B cell (primary cell): ENCODE measurements around the gene ZNF23. TPM values are rescaled to one million over a fixed set of nuclear protein-coding genes. Genes with fewer than 3 reads are reported as not detected.

Experiments
- ATAC-seq: fragments of 200-7000 bp; cut with Tn5 transposase; one replicate; pipeline ENCODE4 v1.10.0; 2021; ENCODE audit warnings: low read depth, mild to moderate bottlenecking, moderate number of reproducible peaks, moderate library complexity
- CTCF ChIA-PET: fragments of 350-600 bp; sonication (Branson Sonifier 250); formaldehyde crosslinking; loops from one replicate; lab custom pipeline; 2021; ENCODE audit warnings: antibody characterized with exemption, inconsistent platforms; lab: Charles Lee
- POLR2A ChIA-PET: fragments of 350-600 bp; sonication (Branson Sonifier 250); formaldehyde crosslinking; loops from one replicate; lab custom pipeline; 2021; ENCODE audit warnings: antibody characterized with exemption; lab: Charles Lee
- DNase-seq: peaks from one replicate; pipeline ENCODE4 v3.0.0; 2013
- H2AFZ ChIP-seq: 2 replicates; pipeline ENCODE4 v1.6.1; 2012; ENCODE audit warnings: mild to moderate bottlenecking, low read depth, low read length; ENCODE audit not compliant: insufficient read depth, poor library complexity, severe bottlenecking
- H3K27ac ChIP-seq, 2 donors: 1 replicate in 1 of 2; 2 replicates in 1 of 2; pipeline ENCODE4 v1.5.1; 2012 to 2013; ENCODE audit warnings: low read length in 2 of 2, mild to moderate bottlenecking in 2 of 2, moderate library complexity in 1 of 2
- H3K27me3 ChIP-seq, 4 experiments: fragments of 200-600 bp in 1 of 4; sonication (generic) in 1 of 4; replicated peaks in 1 of 4; 1 replicate in 2 of 4; 2 replicates in 2 of 4; pipeline versions ENCODE4 v1.6.1 to v1.7.0; 2013 to 2016; ENCODE audit warnings: low read length in 3 of 4, mild to moderate bottlenecking in 2 of 4, mixed read lengths in 1 of 4, moderate library complexity in 1 of 4; ENCODE audit not compliant: insufficient read depth in 4 of 4, control insufficient read depth in 3 of 4; ENCODE audit errors: control extremely low read depth in 1 of 4
- H3K36me3 ChIP-seq, 2 experiments: replicated peaks in 1 of 2; 1 replicate in 1 of 2; 2 replicates in 1 of 2; pipeline versions ENCODE4 v1.6.1 to v1.7.1; 2013; ENCODE audit warnings: low read length in 1 of 2; ENCODE audit not compliant: insufficient read depth in 2 of 2, control insufficient read depth in 1 of 2; ENCODE audit errors: control extremely low read depth in 1 of 2, extremely low read depth in 1 of 2
- H3K4me1 ChIP-seq, 2 donors: fragments of 200-600 bp in 1 of 2; sonication (generic) in 1 of 2; 1 replicate in 1 of 2; 2 replicates in 1 of 2; pipeline versions ENCODE4 v1.5.1 to v1.6.1; 2013 to 2017; ENCODE audit warnings: low read length in 2 of 2; ENCODE audit not compliant: control insufficient read depth in 2 of 2, insufficient read depth in 2 of 2
- H3K4me2 ChIP-seq: replicated peaks from 2 replicates; pipeline ENCODE3; 2012; ENCODE audit warnings: mild to moderate bottlenecking, low read depth, low read length; ENCODE audit not compliant: poor library complexity, severe bottlenecking
- H3K4me3 ChIP-seq, 5 experiments: fragments of 200-600 bp in 1 of 5; sonication (generic) in 1 of 5; 1 replicate in 3 of 5; 2 replicates in 2 of 5; pipeline versions ENCODE4 v1.5.1 to v1.7.0; 2011 to 2016; ENCODE audit warnings: low read length in 4 of 5, mild to moderate bottlenecking in 4 of 5, low read depth in 2 of 5, control low read depth in 1 of 5, moderate library complexity in 1 of 5; ENCODE audit not compliant: insufficient read depth in 1 of 5; ENCODE audit errors: control extremely low read depth in 1 of 5, extremely low read depth in 1 of 5
- H3K79me2 ChIP-seq: fragments of 200-600 bp; sonication (generic); one replicate; pipeline ENCODE4 v1.6.0; 2016; ENCODE audit warnings: low read length; ENCODE audit not compliant: control insufficient read depth, insufficient read depth
- H3K9ac ChIP-seq: fragments of 200-600 bp; sonication (generic); 2 replicates; pipeline ENCODE4 v1.6.1; 2017; ENCODE audit warnings: mild to moderate bottlenecking, low read length, moderate library complexity
- H3K9me3 ChIP-seq, 3 donors: one replicate each; pipeline versions ENCODE4 v1.6.1 to v1.7.1; 2013; ENCODE audit warnings: low read length in 2 of 3; ENCODE audit not compliant: control insufficient read depth in 2 of 3, insufficient read depth in 1 of 3; ENCODE audit errors: control extremely low read depth in 1 of 3
- H4K20me1 ChIP-seq: 2 replicates; pipeline ENCODE4 v1.6.0; 2012; ENCODE audit warnings: mild to moderate bottlenecking, low read length; ENCODE audit not compliant: insufficient read depth, control insufficient read depth, poor library complexity, severe bottlenecking
- H3K27ac Mint-ChIP-seq: one replicate; pipeline ENCODE4 v1.8.0; 2021; ENCODE audit warnings: mixed read lengths
- H3K27me3 Mint-ChIP-seq: one replicate; pipeline ENCODE4 v1.8.0; 2021; ENCODE audit warnings: mixed read lengths
- H3K4me1 Mint-ChIP-seq: one replicate; pipeline ENCODE4 v1.8.0; 2021; ENCODE audit warnings: mixed read lengths
- H3K4me3 Mint-ChIP-seq: one replicate; pipeline ENCODE4 v1.8.0; 2021; ENCODE audit warnings: mixed read lengths
- H3K9me3 Mint-ChIP-seq: one replicate; pipeline ENCODE4 v1.8.0; 2022; ENCODE audit warnings: mixed read lengths; ENCODE audit not compliant: insufficient read depth
- EZH2 ChIP-seq: IDR thresholded peaks from 2 replicates; pipeline ENCODE4 v1.6.1; 2012; ENCODE audit warnings: borderline replicate concordance, low read depth, mild to moderate bottlenecking, moderate library complexity, low read length; ENCODE audit not compliant: insufficient read depth, poor library complexity, severe bottlenecking
- WGBS: methylation state at CpG from one replicate; pipeline ENCODE4 v1.1.5; 2013; ENCODE audit warnings: missing lambda C conversion rate; ENCODE audit not compliant: insufficient coverage; 5-methylcytosine and 5-hydroxymethylcytosine counted together
- intact Hi-C: fragments of 100-400 bp; cut with micrococcal nuclease; formaldehyde crosslinking; loops from one replicate; pipeline ENCODE4 v1.10.0; 2022
- polyA plus RNA-seq: library from polyadenylated mRNA; depleted of rRNA; stranded (reverse); fragments of >200 nt; gene quantifications from 2 replicates; pipeline ENCODE4 v1.2.3, GENCODE V29; 2012
- total RNA-seq, 2 donors: library from RNA; stranded (reverse); fragments of 120-200 nt in 1 of 2; gene quantifications; 1 replicate in 1 of 2; 2 replicates in 1 of 2; pipeline versions ENCODE4 v1.2.3 to v1.2.4, GENCODE V29; 2013 to 2022
- TF ChIP-seq, protein P1 (sequence below): fragments of 200-600 bp; IDR thresholded peaks from one replicate; pipeline ENCODE4 v1.8.0; 2022; ENCODE audit warnings: antibody characterized with exemption, mild to moderate bottlenecking

The ZNF23 gene
- total and polyA plus RNA-seq, 2 donors (not counting 1 experiment from before 2014, with no cell fraction given), result 8.4 to 15.0 TPM

- Histone ChIP-seq H3K27me3 (peaks cover 0 to 41% (median 8%) of the 10 kb centered on the region in 4 experiments), H3K79me2 (no peaks in the 10 kb centered on the region), H3K4me3 (no peak overlapping the region), H3K4me2 (peak overlapping the region; percentile 22), H2AFZ (peak overlapping the region; percentile 46), H3K36me3 (no peaks in the 10 kb centered on the region), H4K20me1 (no peaks in the 10 kb centered on the region), H3K9ac (no peak overlapping the region), H3K9me3 (peaks cover 0 to 18% (median 0%) of the 10 kb centered on the region in 3 donors), H3K27ac (no peak overlapping the region), H3K4me1 (peaks cover 0 to 4% of the 10 kb centered on the region in 2 donors)
- ATAC-seq (no peak), DNase-seq (no peak)
- peaks cover 48% of the 10 kb centered on the region for H3K27me3 Mint-ChIP-seq
- ChIA-PET POLR2A (no interaction called here), CTCF (interaction anchor here (0.9 to 1.7 kb wide), 2 partner anchors 8 to 33 kb away, joined by 3 to 5 read pairs; no protein-coding TSS in a partner anchor)
- WGBS, result 17% methylated on average over 18 of the region's 18 CpGs
- no peak for TF ChIP-seq EZH2
- TF ChIP-seq, protein P1, sequence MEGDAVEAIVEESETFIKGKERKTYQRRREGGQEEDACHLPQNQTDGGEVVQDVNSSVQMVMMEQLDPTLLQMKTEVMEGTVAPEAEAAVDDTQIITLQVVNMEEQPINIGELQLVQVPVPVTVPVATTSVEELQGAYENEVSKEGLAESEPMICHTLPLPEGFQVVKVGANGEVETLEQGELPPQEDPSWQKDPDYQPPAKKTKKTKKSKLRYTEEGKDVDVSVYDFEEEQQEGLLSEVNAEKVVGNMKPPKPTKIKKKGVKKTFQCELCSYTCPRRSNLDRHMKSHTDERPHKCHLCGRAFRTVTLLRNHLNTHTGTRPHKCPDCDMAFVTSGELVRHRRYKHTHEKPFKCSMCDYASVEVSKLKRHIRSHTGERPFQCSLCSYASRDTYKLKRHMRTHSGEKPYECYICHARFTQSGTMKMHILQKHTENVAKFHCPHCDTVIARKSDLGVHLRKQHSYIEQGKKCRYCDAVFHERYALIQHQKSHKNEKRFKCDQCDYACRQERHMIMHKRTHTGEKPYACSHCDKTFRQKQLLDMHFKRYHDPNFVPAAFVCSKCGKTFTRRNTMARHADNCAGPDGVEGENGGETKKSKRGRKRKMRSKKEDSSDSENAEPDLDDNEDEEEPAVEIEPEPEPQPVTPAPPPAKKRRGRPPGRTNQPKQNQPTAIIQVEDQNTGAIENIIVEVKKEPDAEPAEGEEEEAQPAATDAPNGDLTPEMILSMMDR, result no peak
- H3K27ac Mint-ChIP-seq, result no peak overlapping the region
- H3K4me3 Mint-ChIP-seq, result no peak overlapping the region
- H3K4me1 Mint-ChIP-seq, result peaks cover 4% of the 10 kb centered on the region
- H3K9me3 Mint-ChIP-seq, result no peaks in the 10 kb centered on the region
- intact Hi-C loops, result no loop called here
Measured at GRCh38 chr16:71425746-71426068, 36.3 kb downstream of the ZNF23 start.

GRCh38 chr16:71424626-71425025 lies 37.4 kb downstream of the ZNF23 start:
- ChIA-PET CTCF (no interaction called here), POLR2A (no interaction called here)
- no peaks in the 10 kb centered on the region for H3K9me3 Mint-ChIP-seq
- Histone ChIP-seq H3K79me2 (no peaks in the 10 kb centered on the region), H3K36me3 (no peaks in the 10 kb centered on the region), H3K4me3 (no peak overlapping the region), H3K4me1 (peaks cover 0 to 4% of the 10 kb centered on the region in 2 donors), H3K9ac (no peak overlapping the region), H3K9me3 (peaks cover 0 to 18% (median 0%) of the 10 kb centered on the region in 3 donors), H2AFZ (no peak overlapping the region), H3K27me3 (peaks cover 0 to 41% (median 8%) of the 10 kb centered on the region in 4 experiments), H3K27ac (no peak overlapping the region), H3K4me2 (no peak overlapping the region), H4K20me1 (no peaks in the 10 kb centered on the region)
- TF ChIP-seq EZH2, result no peak
- TF ChIP-seq, protein P1, result no peak
- H3K27me3 Mint-ChIP-seq, result peaks cover 50% of the 10 kb centered on the region
- intact Hi-C loops, result no loop called here
- no peak overlapping the region for H3K27ac Mint-ChIP-seq
- H3K4me1 Mint-ChIP-seq, result peaks cover 4% of the 10 kb centered on the region
- DNase-seq, result no peak
- no peak for ATAC-seq
- 66% methylated on average over 3 of the region's 6 CpGs for WGBS
- no peak overlapping the region for H3K4me3 Mint-ChIP-seq
